Ishikawa (cell line): Measurements from ENCODE around the gene OR4B1.

Experiments
- CEBPB ChIP-seq: IDR thresholded peaks from 2 replicates; pipeline ENCODE4 v1.6.1; 2012
- EP300 ChIP-seq: IDR thresholded peaks from 2 replicates; pipeline ENCODE4 v1.6.1; 2012; ENCODE audit warnings: borderline replicate concordance
- FOXM1 ChIP-seq: IDR thresholded peaks from 2 replicates; pipeline ENCODE4 v1.6.1; 2012; ENCODE audit warnings: low read depth, borderline replicate concordance
- MAX ChIP-seq: IDR thresholded peaks from 2 replicates; pipeline ENCODE4 v1.6.1; 2012
- NFIC ChIP-seq: IDR thresholded peaks from 2 replicates; pipeline ENCODE4 v1.6.1; 2012
- RAD21 ChIP-seq: IDR thresholded peaks from 2 replicates; pipeline ENCODE4 v1.6.1; 2012; ENCODE audit warnings: low read depth
- TAF1 ChIP-seq: IDR thresholded peaks from 2 replicates; pipeline ENCODE4 v1.6.1; 2012; ENCODE audit warnings: low read depth, mild to moderate bottlenecking
- TCF12 ChIP-seq: IDR thresholded peaks from 2 replicates; pipeline ENCODE4 v1.6.1; 2012; ENCODE audit warnings: low read depth
- TEAD4 ChIP-seq: IDR thresholded peaks from 2 replicates; pipeline ENCODE4 v1.6.1; 2012
- USF1 ChIP-seq: IDR thresholded peaks from 2 replicates; pipeline ENCODE4 v1.6.1; 2012
- YY1 ChIP-seq: IDR thresholded peaks from 2 replicates; pipeline ENCODE4 v1.6.1; 2012; ENCODE audit warnings: low read depth
- TF ChIP-seq, protein P1 (sequence below): IDR thresholded peaks from 2 replicates; pipeline ENCODE4 v1.6.1; 2012; ENCODE audit warnings: low read depth, mild to moderate bottlenecking

DNA sequence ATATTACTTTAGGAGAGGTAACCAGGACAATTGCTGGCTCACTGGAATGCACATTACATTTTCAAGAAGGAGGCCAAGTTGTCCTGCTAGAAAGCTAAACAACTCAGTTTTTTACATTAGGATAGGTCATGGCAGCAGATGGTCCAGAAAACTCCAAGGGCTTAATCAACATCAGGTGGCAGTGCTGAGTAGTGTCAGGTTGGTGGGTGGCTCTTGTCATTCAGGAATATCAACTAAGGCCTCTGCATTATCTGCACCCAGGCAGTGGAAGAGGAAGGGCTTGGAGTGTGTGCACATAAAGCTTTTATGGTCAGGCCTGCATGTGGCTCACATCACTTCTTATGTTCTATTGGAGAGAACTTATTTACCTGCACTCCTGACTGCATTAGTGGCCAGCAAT is 32.2 kb upstream of the OR4B1 start:
- TF ChIP-seq EP300: no peak
- no peak for TF ChIP-seq MAX
- no peak for TF ChIP-seq YY1
- no peak for TF ChIP-seq CEBPB
- TF ChIP-seq TAF1: no peak
- no peak for TF ChIP-seq NFIC
- TF ChIP-seq USF1: no peak
- no peak for TF ChIP-seq TEAD4
- no peak for TF ChIP-seq TCF12
- TF ChIP-seq, protein P1, sequence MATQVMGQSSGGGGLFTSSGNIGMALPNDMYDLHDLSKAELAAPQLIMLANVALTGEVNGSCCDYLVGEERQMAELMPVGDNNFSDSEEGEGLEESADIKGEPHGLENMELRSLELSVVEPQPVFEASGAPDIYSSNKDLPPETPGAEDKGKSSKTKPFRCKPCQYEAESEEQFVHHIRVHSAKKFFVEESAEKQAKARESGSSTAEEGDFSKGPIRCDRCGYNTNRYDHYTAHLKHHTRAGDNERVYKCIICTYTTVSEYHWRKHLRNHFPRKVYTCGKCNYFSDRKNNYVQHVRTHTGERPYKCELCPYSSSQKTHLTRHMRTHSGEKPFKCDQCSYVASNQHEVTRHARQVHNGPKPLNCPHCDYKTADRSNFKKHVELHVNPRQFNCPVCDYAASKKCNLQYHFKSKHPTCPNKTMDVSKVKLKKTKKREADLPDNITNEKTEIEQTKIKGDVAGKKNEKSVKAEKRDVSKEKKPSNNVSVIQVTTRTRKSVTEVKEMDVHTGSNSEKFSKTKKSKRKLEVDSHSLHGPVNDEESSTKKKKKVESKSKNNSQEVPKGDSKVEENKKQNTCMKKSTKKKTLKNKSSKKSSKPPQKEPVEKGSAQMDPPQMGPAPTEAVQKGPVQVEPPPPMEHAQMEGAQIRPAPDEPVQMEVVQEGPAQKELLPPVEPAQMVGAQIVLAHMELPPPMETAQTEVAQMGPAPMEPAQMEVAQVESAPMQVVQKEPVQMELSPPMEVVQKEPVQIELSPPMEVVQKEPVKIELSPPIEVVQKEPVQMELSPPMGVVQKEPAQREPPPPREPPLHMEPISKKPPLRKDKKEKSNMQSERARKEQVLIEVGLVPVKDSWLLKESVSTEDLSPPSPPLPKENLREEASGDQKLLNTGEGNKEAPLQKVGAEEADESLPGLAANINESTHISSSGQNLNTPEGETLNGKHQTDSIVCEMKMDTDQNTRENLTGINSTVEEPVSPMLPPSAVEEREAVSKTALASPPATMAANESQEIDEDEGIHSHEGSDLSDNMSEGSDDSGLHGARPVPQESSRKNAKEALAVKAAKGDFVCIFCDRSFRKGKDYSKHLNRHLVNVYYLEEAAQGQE: no peak
- TF ChIP-seq FOXM1: no peak
- no peak for TF ChIP-seq RAD21
